ENCODE measurements around the gene EVC2. TPM values are rescaled to one million over a fixed set of nuclear protein-coding genes. Genes with fewer than 3 reads are reported as not detected.

Gene EVC2
- total and polyA plus RNA-seq, 2 of the 13 experiments (the other 11 are each of a cell fraction or from before 2014, with no cell fraction given) = not detected

GRCh38 chr4:5756271-5756670 lies 47.9 kb upstream of the EVC2 start (continued):
- TF ChIP-seq, protein P1, sequence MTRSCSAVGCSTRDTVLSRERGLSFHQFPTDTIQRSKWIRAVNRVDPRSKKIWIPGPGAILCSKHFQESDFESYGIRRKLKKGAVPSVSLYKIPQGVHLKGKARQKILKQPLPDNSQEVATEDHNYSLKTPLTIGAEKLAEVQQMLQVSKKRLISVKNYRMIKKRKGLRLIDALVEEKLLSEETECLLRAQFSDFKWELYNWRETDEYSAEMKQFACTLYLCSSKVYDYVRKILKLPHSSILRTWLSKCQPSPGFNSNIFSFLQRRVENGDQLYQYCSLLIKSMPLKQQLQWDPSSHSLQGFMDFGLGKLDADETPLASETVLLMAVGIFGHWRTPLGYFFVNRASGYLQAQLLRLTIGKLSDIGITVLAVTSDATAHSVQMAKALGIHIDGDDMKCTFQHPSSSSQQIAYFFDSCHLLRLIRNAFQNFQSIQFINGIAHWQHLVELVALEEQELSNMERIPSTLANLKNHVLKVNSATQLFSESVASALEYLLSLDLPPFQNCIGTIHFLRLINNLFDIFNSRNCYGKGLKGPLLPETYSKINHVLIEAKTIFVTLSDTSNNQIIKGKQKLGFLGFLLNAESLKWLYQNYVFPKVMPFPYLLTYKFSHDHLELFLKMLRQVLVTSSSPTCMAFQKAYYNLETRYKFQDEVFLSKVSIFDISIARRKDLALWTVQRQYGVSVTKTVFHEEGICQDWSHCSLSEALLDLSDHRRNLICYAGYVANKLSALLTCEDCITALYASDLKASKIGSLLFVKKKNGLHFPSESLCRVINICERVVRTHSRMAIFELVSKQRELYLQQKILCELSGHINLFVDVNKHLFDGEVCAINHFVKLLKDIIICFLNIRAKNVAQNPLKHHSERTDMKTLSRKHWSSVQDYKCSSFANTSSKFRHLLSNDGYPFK (CRISPR knock-in tag; IDR thresholded peaks at IDR 0.05; ENCODE audit: borderline replicate concordance) = no peak

- Histone ChIP-seq H3K79me2 (ENCODE audit: insufficient read depth, low read length) (no peaks in the 10 kb centered on the region), H3K4me3 (replicated peaks in 1 of 3; ENCODE audit: insufficient read depth in 1 of 3, low read depth in 2 of 3, low read length in 3 of 3) (no peak overlapping the region), H3K4me1 (ENCODE audit: insufficient read depth, low read length) (no peaks in the 10 kb centered on the region), H3K36me3 (replicated peaks in 1 of 2; ENCODE audit: control insufficient read depth in 1 of 2, insufficient read depth in 2 of 2, low read length in 2 of 2) (peaks cover 12 to 21% of the 10 kb centered on the region in 2 experiments; a peak in 3 of 5 replicates), H3K4me2 (ENCODE audit: low read depth, low read length) (no peak overlapping the region), H3K9ac (ENCODE audit: insufficient read depth, low read depth, low read length) (no peak overlapping the region), H4K20me1 (ENCODE audit: insufficient read depth, low read length) (no peaks in the 10 kb centered on the region), H3K9me3 (ENCODE audit: low read length) (no peaks in the 10 kb centered on the region), H3K27ac (ENCODE audit: extremely low read length, insufficient read depth, low read length) (no peak overlapping the region), H3K27me3 (ENCODE audit: control insufficient read depth in 1 of 2, insufficient read depth in 2 of 2, low read length in 2 of 2) (no peaks in the 10 kb centered on the region), H2AFZ (ENCODE audit: low read length) (no peak overlapping the region)
- WGBS (ENCODE audit: low lambda C conversion rate) = 93% methylated on average over 6 of the region's 7 CpGs
- no peak for FAIRE-seq
- no peak for DNase-seq (ENCODE audit: low spot score)
- in situ Hi-C loops (cut with HindIII; ENCODE audit: extremely low pct_ligation_motif_present, low pct_unique_long_range_greater_than_20kb) (no loop called here), intact Hi-C loops (cut with micrococcal nuclease; ENCODE audit: unreplicated experiment) (no loop called here)
- ChIA-PET CTCF (ENCODE audit: low intra/inter-chr PET ratio, low total read pairs) (no interaction called here), POLR2A (no interaction called here)
- TF ChIP-seq BORCS8-MEF2B (CRISPR knock-in tag; IDR thresholded peaks at IDR 0.05) = no peak
- no peak for TF ChIP-seq MED13 (CRISPR knock-in tag; IDR thresholded peaks at IDR 0.05)
- no peak for TF ChIP-seq MYNN (CRISPR knock-in tag; IDR thresholded peaks at IDR 0.05; ENCODE audit: low read depth)
- no peak for TF ChIP-seq ZBTB26 (CRISPR knock-in tag; IDR thresholded peaks at IDR 0.05; ENCODE audit: borderline replicate concordance)
- TF ChIP-seq ZNF446 (CRISPR knock-in tag; IDR thresholded peaks at IDR 0.05) = no peak
- no peak for TF ChIP-seq ZNF143 (CRISPR knock-in tag; IDR thresholded peaks at IDR 0.05)
- TF ChIP-seq PPARG (CRISPR knock-in tag; conservative IDR thresholded peaks at IDR 0.05) = no peak
- no peak for TF ChIP-seq ONECUT2 (CRISPR knock-in tag; IDR thresholded peaks at IDR 0.05)
- TF ChIP-seq SOX5 (CRISPR knock-in tag; IDR thresholded peaks at IDR 0.05; ENCODE audit: borderline replicate concordance) = no peak
- no peak for TF ChIP-seq GATAD1 (CRISPR knock-in tag; IDR thresholded peaks at IDR 0.05)
- TF ChIP-seq ZNF101 (CRISPR knock-in tag; IDR thresholded peaks at IDR 0.05; ENCODE audit: borderline replicate concordance, low read depth) = no peak
- TF ChIP-seq RFXANK (CRISPR knock-in tag; IDR thresholded peaks at IDR 0.05) = no peak
- TF ChIP-seq ZNF512 (CRISPR knock-in tag; IDR thresholded peaks at IDR 0.05) = no peak
- no peak for TF ChIP-seq ZNF768 (CRISPR knock-in tag; IDR thresholded peaks at IDR 0.05)
- no peak for TF ChIP-seq ELF1 (CRISPR knock-in tag; IDR thresholded peaks at IDR 0.05)
- no peak for TF ChIP-seq SMAD3 (CRISPR knock-in tag; IDR thresholded peaks at IDR 0.05)
- BruUV-seq (replicated peaks) = no TSS peak
- no peak for ATAC-seq
Observed at GRCh38 chr4:5755679-5756078, 47.3 kb upstream of the EVC2 start.
